Measurements from ENCODE around the gene PEAK3.

DNA sequence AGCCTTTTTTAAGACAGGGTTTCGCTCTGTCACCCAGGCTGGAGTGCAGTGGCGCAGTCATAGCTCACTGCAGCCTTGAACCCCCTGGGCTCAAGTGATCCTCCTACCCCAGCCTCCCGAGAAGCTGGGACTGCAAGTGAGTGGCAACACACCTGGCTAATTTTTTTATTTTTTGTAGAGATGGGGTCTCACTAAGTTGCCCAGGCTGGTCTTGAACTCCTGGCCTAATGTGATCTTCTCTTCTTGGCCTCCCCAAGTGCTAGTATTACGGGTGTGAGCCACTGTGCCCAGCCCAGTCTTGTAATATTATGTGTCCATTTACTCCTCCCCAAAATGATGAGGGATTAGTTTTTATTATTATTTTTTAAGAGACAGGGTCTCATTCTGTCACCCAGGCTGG lies 29.1 kb upstream of the PEAK3 start:
- no peak for TF ChIP-seq POLR2AphosphoS5 (IDR thresholded peaks at IDR 0.05)
- TF ChIP-seq, protein P1, sequence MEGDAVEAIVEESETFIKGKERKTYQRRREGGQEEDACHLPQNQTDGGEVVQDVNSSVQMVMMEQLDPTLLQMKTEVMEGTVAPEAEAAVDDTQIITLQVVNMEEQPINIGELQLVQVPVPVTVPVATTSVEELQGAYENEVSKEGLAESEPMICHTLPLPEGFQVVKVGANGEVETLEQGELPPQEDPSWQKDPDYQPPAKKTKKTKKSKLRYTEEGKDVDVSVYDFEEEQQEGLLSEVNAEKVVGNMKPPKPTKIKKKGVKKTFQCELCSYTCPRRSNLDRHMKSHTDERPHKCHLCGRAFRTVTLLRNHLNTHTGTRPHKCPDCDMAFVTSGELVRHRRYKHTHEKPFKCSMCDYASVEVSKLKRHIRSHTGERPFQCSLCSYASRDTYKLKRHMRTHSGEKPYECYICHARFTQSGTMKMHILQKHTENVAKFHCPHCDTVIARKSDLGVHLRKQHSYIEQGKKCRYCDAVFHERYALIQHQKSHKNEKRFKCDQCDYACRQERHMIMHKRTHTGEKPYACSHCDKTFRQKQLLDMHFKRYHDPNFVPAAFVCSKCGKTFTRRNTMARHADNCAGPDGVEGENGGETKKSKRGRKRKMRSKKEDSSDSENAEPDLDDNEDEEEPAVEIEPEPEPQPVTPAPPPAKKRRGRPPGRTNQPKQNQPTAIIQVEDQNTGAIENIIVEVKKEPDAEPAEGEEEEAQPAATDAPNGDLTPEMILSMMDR (IDR thresholded peaks at IDR 0.05), result no peak

All from upper lobe of left lung (tissue), 4 donors.